Mesangial cell (primary cell): Measurements from ENCODE around the gene MKX. TPM values are rescaled to one million over a fixed set of nuclear protein-coding genes. Genes with fewer than 3 reads are reported as not detected.

ENCODE experiments used
- total RNA-seq: library from RNA; depleted of rRNA; stranded (reverse); fragments of >200 nt; gene quantifications from 2 replicates; pipeline ENCODE4 v1.2.3, GENCODE V29; 2015

The MKX gene
- total RNA-seq: 0.98 and 3.0 TPM in 2 replicates

GRCh38 chr10:27745732-27746396 is at the start of gene MKX:
Gene MKX, minus strand, starts transcription at chr10:27745819. Its CDS starts 2,404 bp downstream, at chr10:27743415.

Other genes with a start within 250 kb of the MKX start
- 21.3 and 22.9 TPM in 2 replicates for gene RAB18, start 241.5 kb downstream of the MKX start, total RNA-seq